PC-3 (cell line): ENCODE data around the gene HSPA12B. TPM values are rescaled to one million over a fixed set of nuclear protein-coding genes. Genes with fewer than 3 reads are reported as not detected.

Source experiments
- ATAC-seq: fragments of 200-7000 bp; cut with Tn5 transposase; 2 replicates; pipeline ENCODE4 v1.9.1; 2020; ENCODE audit warnings: mild to moderate bottlenecking, moderate library complexity
- BruUV-seq: library from RNA; stranded (reverse); fragments of 400-500 nt; replicated peaks from 2 replicates; lab custom pipeline; 2021; lab: Mats Ljungman, UMichigan
- CTCF ChIA-PET: fragments of 300-600 bp; sonication (Branson Sonifier 250); formaldehyde crosslinking; loops from one replicate; lab custom pipeline; 2022; ENCODE audit warnings: antibody characterized with exemption; lab: Charles Lee
- POLR2A ChIA-PET: fragments of 300-600 bp; sonication (Branson Sonifier 250); formaldehyde crosslinking; loops from one replicate; lab custom pipeline; 2022; ENCODE audit warnings: antibody characterized with exemption; ENCODE audit not compliant: unreplicated experiment; lab: Charles Lee
- DNase-seq: peaks from one replicate; pipeline ENCODE4 v3.0.0-alpha.2; 2015
- H2AFZ ChIP-seq: fragments of 300-600 bp; sonication (generic); 2 replicates; pipeline ENCODE4 v1.6.0; 2016; ENCODE audit warnings: antibody characterized with exemption, low read length
- H3F3A ChIP-seq: fragments of 300-600 bp; sonication (generic); one replicate; pipeline ENCODE4 v1.6.0; 2017; ENCODE audit warnings: antibody characterized with exemption, low read length, control low read depth, mild to moderate bottlenecking; ENCODE audit not compliant: unreplicated experiment
- H3K27ac ChIP-seq: fragments of 300-600 bp; sonication (generic); 2 replicates; pipeline ENCODE4 v1.5.1; 2016; ENCODE audit warnings: mild to moderate bottlenecking, low read length
- H3K27me3 ChIP-seq: fragments of 300-600 bp; sonication (generic); 2 replicates; pipeline ENCODE4 v1.6.1; 2016; ENCODE audit warnings: low read length, mixed read lengths
- H3K36me3 ChIP-seq: fragments of 300-600 bp; sonication (generic); 2 replicates; pipeline ENCODE4 v1.6.1; 2016; ENCODE audit warnings: low read depth, mixed run types, low read length, mixed read lengths
- H3K4me1 ChIP-seq: fragments of 300-600 bp; sonication (generic); 2 replicates; pipeline ENCODE4 v1.5.1; 2016; ENCODE audit warnings: low read length; ENCODE audit not compliant: insufficient read depth
- H3K4me2 ChIP-seq: fragments of 300-600 bp; sonication (generic); 2 replicates; pipeline ENCODE4 v1.6.0; 2016; ENCODE audit warnings: low read length
- H3K4me3 ChIP-seq: fragments of 300-600 bp; sonication (generic); 2 replicates; pipeline ENCODE4 v1.5.1; 2016; ENCODE audit warnings: mild to moderate bottlenecking, low read length, mixed read lengths
- H3K79me2 ChIP-seq: fragments of 300-600 bp; sonication (generic); 2 replicates; pipeline ENCODE4 v1.6.1; 2017; ENCODE audit warnings: low read length, mixed read lengths
- H3K9ac ChIP-seq: fragments of 300-600 bp; sonication (generic); 2 replicates; pipeline ENCODE4 v1.6.0; 2016; ENCODE audit warnings: mild to moderate bottlenecking, low read length
- H3K9me2 ChIP-seq: fragments of 300-600 bp; sonication (generic); replicated peaks from 2 replicates; pipeline ENCODE4 v1.6.1; 2016; ENCODE audit warnings: mixed run types, low read length, mixed read lengths
- H3K9me3 ChIP-seq: fragments of 300-600 bp; sonication (generic); 2 replicates; pipeline ENCODE4 v1.6.1; 2016; ENCODE audit warnings: low read length, mixed read lengths
- H4K20me1 ChIP-seq: fragments of 300-600 bp; sonication (generic); 2 replicates; pipeline ENCODE4 v1.6.1; 2016; ENCODE audit warnings: low read length, mixed read lengths
- EZH2 ChIP-seq: fragments of 300-600 bp; sonication (generic); IDR thresholded peaks from one replicate; pipeline ENCODE4 v1.6.1; 2017; ENCODE audit warnings: antibody characterized with exemption, mild to moderate bottlenecking, low read length; ENCODE audit not compliant: unreplicated experiment
- EZH2phosphoT487 ChIP-seq: fragments of 300-600 bp; sonication (generic); IDR thresholded peaks from 2 replicates; pipeline ENCODE4 v1.6.1; 2018; ENCODE audit warnings: mild to moderate bottlenecking, antibody characterized with exemption, low read length, borderline replicate concordance
- intact Hi-C: fragments of 100-400 bp; cut with micrococcal nuclease; formaldehyde crosslinking; loops from 2 replicates; pipeline ENCODE4 v1.9.0; 2023
- total RNA-seq: library from RNA; depleted of rRNA; stranded (reverse); fragments of >200 nt; gene quantifications from 2 replicates; pipeline ENCODE4 v1.2.3, GENCODE V29; 2014
- TF ChIP-seq, protein P1 (sequence below): fragments of 300-600 bp; sonication (generic); conservative IDR thresholded peaks from 2 replicates; pipeline ENCODE4 v1.5.1; 2017; ENCODE audit warnings: antibody characterized with exemption, low read depth, mild to moderate bottlenecking, low read length

HSPA12B gene
- total RNA-seq, 1 experiment from 2014 or later, result not detected

GRCh38 chr20:3786126-3786484 lies 53.6 kb downstream of the HSPA12B start:
- ATAC-seq (peak; percentile 23), DNase-seq (peak; percentile 55)
- intact Hi-C loops, result no loop called here
- no peaks in the 10 kb centered on the region for H3K27me3 ChIP-seq
- H3F3A ChIP-seq, result peaks cover 12% of the 10 kb centered on the region
- POLR2A ChIA-PET, result interaction anchor here (1.0 kb wide), 1 partner anchor 34 kb away, joined by 4 read pairs; the partner anchor contains the start of gene AP5S1
- H3K4me3 ChIP-seq, result peak overlapping the region; percentile 73
- BruUV-seq, result no TSS peak
- peak overlapping the region; percentile 8; the same call in 1 of the 2 replicates for H2AFZ ChIP-seq
- H3K4me2 ChIP-seq, result peak overlapping the region; percentile 98
- H3K9ac ChIP-seq, result peak overlapping the region; percentile 87
- peaks cover 36% of the 10 kb centered on the region for H3K4me1 ChIP-seq
- CTCF ChIA-PET, result interaction anchor here (0.6 to 3.0 kb wide), 5 partner anchors 10 to 104 kb away, joined by 3 to 16 read pairs (median 3); partner anchors contain the start of genes AP5S1 and CDC25B
- TF ChIP-seq, protein P1, sequence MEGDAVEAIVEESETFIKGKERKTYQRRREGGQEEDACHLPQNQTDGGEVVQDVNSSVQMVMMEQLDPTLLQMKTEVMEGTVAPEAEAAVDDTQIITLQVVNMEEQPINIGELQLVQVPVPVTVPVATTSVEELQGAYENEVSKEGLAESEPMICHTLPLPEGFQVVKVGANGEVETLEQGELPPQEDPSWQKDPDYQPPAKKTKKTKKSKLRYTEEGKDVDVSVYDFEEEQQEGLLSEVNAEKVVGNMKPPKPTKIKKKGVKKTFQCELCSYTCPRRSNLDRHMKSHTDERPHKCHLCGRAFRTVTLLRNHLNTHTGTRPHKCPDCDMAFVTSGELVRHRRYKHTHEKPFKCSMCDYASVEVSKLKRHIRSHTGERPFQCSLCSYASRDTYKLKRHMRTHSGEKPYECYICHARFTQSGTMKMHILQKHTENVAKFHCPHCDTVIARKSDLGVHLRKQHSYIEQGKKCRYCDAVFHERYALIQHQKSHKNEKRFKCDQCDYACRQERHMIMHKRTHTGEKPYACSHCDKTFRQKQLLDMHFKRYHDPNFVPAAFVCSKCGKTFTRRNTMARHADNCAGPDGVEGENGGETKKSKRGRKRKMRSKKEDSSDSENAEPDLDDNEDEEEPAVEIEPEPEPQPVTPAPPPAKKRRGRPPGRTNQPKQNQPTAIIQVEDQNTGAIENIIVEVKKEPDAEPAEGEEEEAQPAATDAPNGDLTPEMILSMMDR, result no peak
- TF ChIP-seq EZH2phosphoT487, result no peak
- H3K9me3 ChIP-seq, result no peaks in the 10 kb centered on the region
- H3K79me2 ChIP-seq, result peaks cover 40% of the 10 kb centered on the region
- 0 out of 2 replicates have a peak, but pooled peaks cover 3% of the 10 kb centered on the region for H3K36me3 ChIP-seq
- H3K9me2 ChIP-seq, result no peaks in the 10 kb centered on the region
- peak overlapping the region; percentile 55 for H3K27ac ChIP-seq
- peaks cover 28% of the 10 kb centered on the region for H4K20me1 ChIP-seq

DNA sequence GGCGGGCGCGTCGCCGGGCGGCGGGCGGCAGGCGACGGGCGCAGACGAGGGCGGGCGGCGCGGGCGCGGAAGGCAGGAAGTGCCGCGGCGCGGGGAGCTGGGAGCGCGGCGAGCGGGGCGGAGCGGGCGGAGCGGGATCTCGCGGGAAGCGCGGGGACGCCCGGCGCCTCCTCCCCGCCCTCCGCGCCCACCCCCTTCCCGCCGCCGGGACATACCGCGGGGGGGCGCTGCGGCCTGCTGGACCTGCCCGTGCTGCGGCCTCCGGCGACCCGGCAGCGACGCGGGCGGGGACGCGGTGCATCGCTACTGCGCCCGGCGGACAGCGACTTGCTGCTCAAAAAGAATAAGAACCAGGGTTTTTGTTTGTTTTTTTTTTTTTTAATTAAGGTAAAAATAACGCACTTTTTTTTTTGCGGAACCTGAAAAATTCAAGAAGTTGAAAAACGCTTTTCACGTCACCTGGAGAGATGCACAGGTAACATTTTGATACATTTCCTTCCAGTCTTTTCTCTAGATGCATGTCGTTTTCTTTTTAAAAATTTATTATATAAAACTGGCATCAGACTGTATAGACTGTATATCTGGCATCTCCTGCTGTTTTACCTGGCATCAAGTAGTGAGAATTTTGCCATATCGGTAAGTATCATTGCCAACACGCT lies 54.3 kb downstream of the HSPA12B start, which contains the start of gene CENPB:
Gene CENPB (minus strand): TSS at position 76 of the 659 bp plus-strand sequence. CDS start 257 bp downstream, outside the sequence.
- peak within 1 kb of the TSS; percentile 55 for H3K27ac ChIP-seq
- 0 out of 2 replicates have a peak, but pooled peaks cover 3% of the 10 kb centered on the region for H3K36me3 ChIP-seq
- ATAC-seq (peak; percentile 76), DNase-seq (peak; percentile 94)
- intact Hi-C loops, result loop anchor here (1.0 kb wide), 3 partner anchors 10 to 69 kb away; partner anchors contain the start of genes AP5S1 and CDC25B
- H3K27me3 ChIP-seq, result no peaks in the 10 kb centered on the region
- TF ChIP-seq EZH2phosphoT487, result no peak
- TF ChIP-seq, protein P1, result peak; percentile 73
- no peak for TF ChIP-seq EZH2
- peak within 1 kb of the TSS; percentile 90 for H2AFZ ChIP-seq
- H3K79me2 ChIP-seq, result peaks cover 40% of the 10 kb centered on the region
- H3K9me3 ChIP-seq, result no peaks in the 10 kb centered on the region
- H3K9ac ChIP-seq, result peak within 1 kb of the TSS; percentile 87
- H3K9me2 ChIP-seq, result no peaks in the 10 kb centered on the region
- H3K4me3 ChIP-seq, result peak within 1 kb of the TSS; percentile 77
- BruUV-seq, result no TSS peak
- H3K4me2 ChIP-seq, result peak within 1 kb of the TSS; percentile 98
- H3K4me1 ChIP-seq, result peaks cover 36% of the 10 kb centered on the region
- CTCF ChIA-PET, result interaction anchor here (0.6 to 3.0 kb wide), 6 partner anchors 9 to 104 kb away, joined by 3 to 16 read pairs (median 3); partner anchors contain the start of genes ADISSP, AP5S1 and CDC25B
- peaks cover 10% of the 10 kb centered on the region for H3F3A ChIP-seq
- H4K20me1 ChIP-seq, result peaks cover 28% of the 10 kb centered on the region
- POLR2A ChIA-PET, result interaction anchor here (0.6 to 1.0 kb wide), 6 partner anchors 16 to 58 kb away, joined by 3 to 5 read pairs (median 4); partner anchors contain the start of genes ADISSP and AP5S1
